Measurements from ENCODE around the gene ATF2. TPM values are rescaled to one million over a fixed set of nuclear protein-coding genes. Genes with fewer than 3 reads are reported as not detected.
A peak's percentile ranks its signal among the peaks of the same experiment; 100 is the strongest.

The ATF2 gene
- total and polyA plus RNA-seq, 2 of the 13 experiments (the other 11 are each of a cell fraction or from before 2014, with no cell fraction given), result 91.6 to 95.1 TPM

DNA sequence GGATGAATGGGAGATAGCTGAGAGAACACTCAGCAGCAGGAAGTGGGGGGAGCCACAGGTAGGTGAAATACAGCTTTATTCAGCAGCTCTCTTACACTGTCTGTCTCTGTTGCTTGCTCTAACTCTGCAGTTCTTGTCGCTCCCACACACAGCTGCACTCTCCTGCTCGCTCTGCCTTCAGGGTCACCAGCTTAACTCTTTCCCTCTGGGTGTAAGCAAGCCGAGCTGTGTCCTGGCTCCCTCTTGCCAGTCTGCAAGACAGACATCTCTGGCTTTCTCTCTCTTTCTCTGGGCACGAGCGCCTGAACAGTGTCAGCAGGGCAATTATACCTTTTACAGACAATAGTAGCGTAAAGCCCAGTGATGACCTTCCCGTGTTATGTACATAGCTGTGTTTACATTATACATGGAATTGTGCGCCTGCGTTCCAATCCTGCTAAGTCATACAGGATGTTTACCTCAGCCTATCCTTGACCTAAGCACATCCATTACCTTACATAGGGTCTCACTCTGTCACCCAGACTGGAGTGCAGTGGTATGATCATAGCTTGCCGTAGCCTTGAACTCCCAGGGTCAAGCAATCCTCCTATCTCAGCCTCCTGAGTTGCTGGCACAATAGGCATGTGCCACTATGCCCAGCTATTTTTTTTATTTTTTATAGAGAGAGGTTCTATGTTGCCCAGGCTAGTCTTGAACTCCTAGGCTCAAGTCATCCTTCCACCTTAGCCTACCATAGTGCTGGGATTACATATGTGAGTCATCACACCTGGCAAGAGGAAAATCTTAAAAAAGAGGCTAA, 105.0 kb downstream of the ATF2 start (continued):
- peak; percentile 100 for TF ChIP-seq ZSCAN31 (CRISPR knock-in tag; IDR thresholded peaks at IDR 0.05; ENCODE audit: low read depth)
- TF ChIP-seq KLF13 (CRISPR knock-in tag; IDR thresholded peaks at IDR 0.05), result no peak
- peak; percentile 74; the same call in 1 of the 2 replicates for TF ChIP-seq ZNF691 (CRISPR knock-in tag; IDR thresholded peaks at IDR 0.05; ENCODE audit: borderline replicate concordance, low read depth)
- TF ChIP-seq ZNF552 (CRISPR knock-in tag; IDR thresholded peaks at IDR 0.05; ENCODE audit: borderline replicate concordance), result peak; percentile 72; the same call in 1 of the 2 replicates
- peak; percentile 79 for TF ChIP-seq ZBTB7A (CRISPR knock-in tag; IDR thresholded peaks at IDR 0.05)
- TF ChIP-seq KLF6 (CRISPR knock-in tag; IDR thresholded peaks at IDR 0.05), result peak; percentile 77
- peak; percentile 97 for TF ChIP-seq ESRRA (CRISPR knock-in tag; IDR thresholded peaks at IDR 0.05; ENCODE audit: low read depth)
- no peak for TF ChIP-seq NONO (IDR thresholded peaks at IDR 0.05)
- TF ChIP-seq NONO (CRISPR knock-in tag; conservative IDR thresholded peaks at IDR 0.05), result peak; percentile 99
- TF ChIP-seq CREM (IDR thresholded peaks at IDR 0.05), result peak; percentile 89
- TF ChIP-seq CREM (CRISPR knock-in tag; IDR thresholded peaks at IDR 0.05), result no peak
- TF ChIP-seq AKAP8 (CRISPR knock-in tag; IDR thresholded peaks at IDR 0.05), result peak; percentile 94
- TF ChIP-seq HDAC6 (IDR thresholded peaks at IDR 0.05; ENCODE audit: low read depth, low read length), result no peak
- TF ChIP-seq, protein P1, sequence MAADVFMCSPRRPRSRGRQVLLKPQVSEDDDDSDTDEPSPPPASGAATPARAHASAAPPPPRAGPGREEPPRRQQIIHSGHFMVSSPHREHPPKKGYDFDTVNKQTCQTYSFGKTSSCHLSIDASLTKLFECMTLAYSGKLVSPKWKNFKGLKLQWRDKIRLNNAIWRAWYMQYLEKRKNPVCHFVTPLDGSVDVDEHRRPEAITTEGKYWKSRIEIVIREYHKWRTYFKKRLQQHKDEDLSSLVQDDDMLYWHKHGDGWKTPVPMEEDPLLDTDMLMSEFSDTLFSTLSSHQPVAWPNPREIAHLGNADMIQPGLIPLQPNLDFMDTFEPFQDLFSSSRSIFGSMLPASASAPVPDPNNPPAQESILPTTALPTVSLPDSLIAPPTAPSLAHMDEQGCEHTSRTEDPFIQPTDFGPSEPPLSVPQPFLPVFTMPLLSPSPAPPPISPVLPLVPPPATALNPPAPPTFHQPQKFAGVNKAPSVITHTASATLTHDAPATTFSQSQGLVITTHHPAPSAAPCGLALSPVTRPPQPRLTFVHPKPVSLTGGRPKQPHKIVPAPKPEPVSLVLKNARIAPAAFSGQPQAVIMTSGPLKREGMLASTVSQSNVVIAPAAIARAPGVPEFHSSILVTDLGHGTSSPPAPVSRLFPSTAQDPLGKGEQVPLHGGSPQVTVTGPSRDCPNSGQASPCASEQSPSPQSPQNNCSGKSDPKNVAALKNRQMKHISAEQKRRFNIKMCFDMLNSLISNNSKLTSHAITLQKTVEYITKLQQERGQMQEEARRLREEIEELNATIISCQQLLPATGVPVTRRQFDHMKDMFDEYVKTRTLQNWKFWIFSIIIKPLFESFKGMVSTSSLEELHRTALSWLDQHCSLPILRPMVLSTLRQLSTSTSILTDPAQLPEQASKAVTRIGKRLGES (CRISPR knock-in tag; IDR thresholded peaks at IDR 0.05; ENCODE audit: borderline replicate concordance), result no peak
- TF ChIP-seq KAT8 (CRISPR knock-in tag; IDR thresholded peaks at IDR 0.05), result peak; percentile 93
- peak; percentile 91; the same call in 1 of the 2 replicates for TF ChIP-seq TSC22D2 (CRISPR knock-in tag; IDR thresholded peaks at IDR 0.05; ENCODE audit: borderline replicate concordance)
- no peak for TF ChIP-seq HES4 (CRISPR knock-in tag; IDR thresholded peaks at IDR 0.05; ENCODE audit: borderline replicate concordance)
- TF ChIP-seq NAIF1 (CRISPR knock-in tag; IDR thresholded peaks at IDR 0.05; ENCODE audit: borderline replicate concordance), result peak; percentile 91; the same call in 1 of the 2 replicates
- TF ChIP-seq TIGD3 (CRISPR knock-in tag; IDR thresholded peaks at IDR 0.05; ENCODE audit: borderline replicate concordance), result peak; percentile 86; the same call in 1 of the 2 replicates
- TF ChIP-seq GZF1 (CRISPR knock-in tag; IDR thresholded peaks at IDR 0.05), result peak; percentile 95
- no peak for TF ChIP-seq REL (CRISPR knock-in tag; conservative IDR thresholded peaks at IDR 0.05)
- TF ChIP-seq STAG1 (CRISPR knock-in tag; IDR thresholded peaks at IDR 0.05), result no peak
- 0 out of 2 replicates have a peak, but pooled peaks have one; percentile 61 for TF ChIP-seq HOXA7 (CRISPR knock-in tag; IDR thresholded peaks at IDR 0.05)
- TF ChIP-seq ATF2 (CRISPR knock-in tag; IDR thresholded peaks at IDR 0.05), result peak; percentile 100

Data from HepG2 (cell line).